GM23338 (cell line): ENCODE data around the gene ACYP2. TPM values are rescaled to one million over a fixed set of nuclear protein-coding genes. Genes with fewer than 3 reads are reported as not detected.

Source experiments
- ATAC-seq: fragments of 200-7000 bp; cut with Tn5 transposase; 3 replicates; pipeline ENCODE4 v1.9.1; 2020
- DNase-seq: peaks from one replicate; pipeline ENCODE4 v3.0.0-alpha.2; 2015; ENCODE audit warnings: low spot score
- H2AFZ ChIP-seq: fragments of 200-600 bp; sonication (generic); 2 replicates; pipeline ENCODE4 v1.8.0; 2016; ENCODE audit warnings: antibody characterized with exemption, mild to moderate bottlenecking, moderate library complexity
- H3F3A ChIP-seq: fragments of 200-600 bp; sonication (generic); replicated peaks from 2 replicates; pipeline ENCODE4 v1.8.0; 2017; ENCODE audit warnings: antibody characterized with exemption, mixed run types, low read depth
- H3K27ac ChIP-seq: fragments of 200-600 bp; sonication (generic); 2 replicates; pipeline ENCODE4 v1.6.1; 2016; ENCODE audit warnings: low read depth
- H3K27me3 ChIP-seq: fragments of 200-600 bp; sonication (generic); 2 replicates; pipeline ENCODE4 v1.8.0; 2016; ENCODE audit warnings: mild to moderate bottlenecking, mixed run types, moderate library complexity; ENCODE audit not compliant: insufficient read depth
- H3K36me3 ChIP-seq: fragments of 200-600 bp; sonication (generic); 2 replicates; pipeline ENCODE4 v1.8.0; 2016; ENCODE audit warnings: mild to moderate bottlenecking; ENCODE audit not compliant: insufficient read depth
- H3K4me1 ChIP-seq: fragments of 200-600 bp; sonication (generic); 2 replicates; pipeline ENCODE4 v1.8.0; 2016; ENCODE audit warnings: mild to moderate bottlenecking, moderate library complexity; ENCODE audit not compliant: insufficient read depth
- H3K4me2 ChIP-seq: fragments of 200-600 bp; sonication (generic); 2 replicates; pipeline ENCODE4 v1.7.1; 2017; ENCODE audit warnings: mixed run types
- H3K4me3 ChIP-seq: fragments of 200-600 bp; sonication (generic); 2 replicates; pipeline ENCODE4 v1.6.1; 2016; ENCODE audit warnings: mixed run types
- H3K79me2 ChIP-seq: fragments of 200-600 bp; sonication (generic); replicated peaks from 2 replicates; pipeline ENCODE4 v1.8.0; 2017; ENCODE audit warnings: mild to moderate bottlenecking; ENCODE audit not compliant: insufficient read depth
- H3K9me2 ChIP-seq: fragments of 200-600 bp; sonication (generic); 2 replicates; pipeline ENCODE4 v1.8.0; 2017; ENCODE audit not compliant: insufficient read depth
- H4K20me1 ChIP-seq: fragments of 200-600 bp; sonication (generic); replicated peaks from 2 replicates; pipeline ENCODE4 v1.8.0; 2017; ENCODE audit warnings: mild to moderate bottlenecking; ENCODE audit not compliant: insufficient read depth
- H3K27ac Mint-ChIP-seq: 2 replicates; pipeline ENCODE4 v1.8.0; 2020; ENCODE audit warnings: inconsistent platforms, mild to moderate bottlenecking, moderate library complexity, mixed read lengths
- H3K27me3 Mint-ChIP-seq: 3 replicates; pipeline ENCODE4 v1.8.0; 2022; ENCODE audit warnings: low read depth, mild to moderate bottlenecking, moderate library complexity, mixed read lengths, inconsistent platforms; ENCODE audit not compliant: insufficient read depth, poor library complexity
- H3K36me3 Mint-ChIP-seq: 3 replicates; pipeline ENCODE4 v1.8.0; 2021; ENCODE audit warnings: low read depth, mild to moderate bottlenecking, inconsistent platforms, moderate library complexity, mixed read lengths
- H3K4me1 Mint-ChIP-seq: 3 replicates; pipeline ENCODE4 v1.8.0; 2020; ENCODE audit warnings: mild to moderate bottlenecking, inconsistent platforms, mixed read lengths
- H3K4me3 Mint-ChIP-seq: 3 replicates; pipeline ENCODE4 v1.8.0; 2021; ENCODE audit warnings: moderate library complexity, mild to moderate bottlenecking, inconsistent platforms, mixed read lengths
- H3K9me3 Mint-ChIP-seq: 3 replicates; pipeline ENCODE4 v1.8.0; 2020; ENCODE audit warnings: moderate library complexity, mild to moderate bottlenecking, inconsistent platforms, mixed read lengths
- CREB1 ChIP-seq: fragments of 250-450 bp; sonication (Bioruptor Pico); IDR thresholded peaks from 2 replicates; pipeline ENCODE4 v1.5.0; 2020; ENCODE audit warnings: low read depth, mild to moderate bottlenecking, moderate library complexity
- CTCF ChIP-seq, 2 experiments: fragments of 200-600 bp in 1 of 2; sonication (generic) in 1 of 2; conservative IDR thresholded peaks; 2 replicates each; pipeline versions ENCODE4 v1.5.1 to v1.6.1; 2016 to 2017; ENCODE audit warnings: antibody characterized with exemption in 2 of 2, low read depth in 2 of 2, mild to moderate bottlenecking in 2 of 2, moderate library complexity in 1 of 2
- EZH2 ChIP-seq: fragments of 200-600 bp; sonication (generic); IDR thresholded peaks from one replicate; pipeline ENCODE4 v1.8.0; 2017; ENCODE audit warnings: antibody characterized with exemption, mild to moderate bottlenecking, low read depth; ENCODE audit not compliant: unreplicated experiment
- EZH2phosphoT487 ChIP-seq: fragments of 200-600 bp; sonication (generic); IDR thresholded peaks from one replicate; pipeline ENCODE4 v1.8.1; 2018; ENCODE audit warnings: antibody characterized with exemption; ENCODE audit not compliant: unreplicated experiment
- JUNB ChIP-seq: IDR thresholded peaks from one replicate; pipeline ENCODE4 v1.6.1; 2016; ENCODE audit warnings: antibody characterized with exemption; ENCODE audit not compliant: unreplicated experiment
- NANOG ChIP-seq: IDR thresholded peaks from 2 replicates; pipeline ENCODE4 v1.6.1; 2016; ENCODE audit warnings: antibody characterized with exemption, borderline replicate concordance
- POLR2AphosphoS5 ChIP-seq: IDR thresholded peaks from 2 replicates; pipeline ENCODE4 v1.6.1; 2016; ENCODE audit warnings: antibody characterized with exemption, low read depth
- STAT1 ChIP-seq: IDR thresholded peaks from one replicate; pipeline ENCODE4 v1.6.1; 2016; ENCODE audit warnings: antibody characterized with exemption; ENCODE audit not compliant: unreplicated experiment
- ZNF114 ChIP-seq: fragments of 250-450 bp; sonication (Bioruptor Pico); IDR thresholded peaks from 2 replicates; pipeline ENCODE4 v1.5.0; 2020; ENCODE audit warnings: mild to moderate bottlenecking, moderate library complexity
- ZNF331 ChIP-seq: fragments of 250-450 bp; sonication (Bioruptor Pico); IDR thresholded peaks from 2 replicates; pipeline ENCODE4 v1.5.0; 2020; ENCODE audit warnings: low read depth, mild to moderate bottlenecking, moderate library complexity
- polyA plus RNA-seq: library from polyadenylated mRNA; unstranded; fragments of >200 nt; fragmentation: Nextera tagmentation; extraction: Ambion mirVana; gene quantifications from 2 replicates; pipeline ENCODE4 v1.2.1, GENCODE V29; 2016
- total RNA-seq: library from RNA; depleted of rRNA; stranded (reverse); fragments of >200 nt; shearing (Covaris generic); gene quantifications from 2 replicates; pipeline ENCODE4 v1.2.3, GENCODE V29; 2014
- TF ChIP-seq, protein P1 (sequence below): IDR thresholded peaks from 2 replicates; pipeline ENCODE4 v1.6.1; 2016; ENCODE audit warnings: antibody characterized with exemption
- TF ChIP-seq, protein P2 (sequence below): IDR thresholded peaks from one replicate; pipeline ENCODE4 v1.6.1; 2018; ENCODE audit warnings: antibody characterized with exemption; ENCODE audit not compliant: unreplicated experiment

Gene ACYP2
- total and polyA plus RNA-seq, 2 experiments from 2014 or later, result 2.3 to 15.5 TPM

- TF ChIP-seq STAT1, result no peak
- TF ChIP-seq POLR2AphosphoS5, result no peak
- TF ChIP-seq, protein P1, sequence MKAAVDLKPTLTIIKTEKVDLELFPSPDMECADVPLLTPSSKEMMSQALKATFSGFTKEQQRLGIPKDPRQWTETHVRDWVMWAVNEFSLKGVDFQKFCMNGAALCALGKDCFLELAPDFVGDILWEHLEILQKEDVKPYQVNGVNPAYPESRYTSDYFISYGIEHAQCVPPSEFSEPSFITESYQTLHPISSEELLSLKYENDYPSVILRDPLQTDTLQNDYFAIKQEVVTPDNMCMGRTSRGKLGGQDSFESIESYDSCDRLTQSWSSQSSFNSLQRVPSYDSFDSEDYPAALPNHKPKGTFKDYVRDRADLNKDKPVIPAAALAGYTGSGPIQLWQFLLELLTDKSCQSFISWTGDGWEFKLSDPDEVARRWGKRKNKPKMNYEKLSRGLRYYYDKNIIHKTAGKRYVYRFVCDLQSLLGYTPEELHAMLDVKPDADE, result no peak
- no peak for TF ChIP-seq NANOG
- TF ChIP-seq CTCF (conservative IDR thresholded peaks at IDR 0.05; ENCODE audit: low read depth in 2 of 2), result no peak
- TF ChIP-seq CREB1 (CRISPR knock-in tag), result no peak
- TF ChIP-seq, protein P2, sequence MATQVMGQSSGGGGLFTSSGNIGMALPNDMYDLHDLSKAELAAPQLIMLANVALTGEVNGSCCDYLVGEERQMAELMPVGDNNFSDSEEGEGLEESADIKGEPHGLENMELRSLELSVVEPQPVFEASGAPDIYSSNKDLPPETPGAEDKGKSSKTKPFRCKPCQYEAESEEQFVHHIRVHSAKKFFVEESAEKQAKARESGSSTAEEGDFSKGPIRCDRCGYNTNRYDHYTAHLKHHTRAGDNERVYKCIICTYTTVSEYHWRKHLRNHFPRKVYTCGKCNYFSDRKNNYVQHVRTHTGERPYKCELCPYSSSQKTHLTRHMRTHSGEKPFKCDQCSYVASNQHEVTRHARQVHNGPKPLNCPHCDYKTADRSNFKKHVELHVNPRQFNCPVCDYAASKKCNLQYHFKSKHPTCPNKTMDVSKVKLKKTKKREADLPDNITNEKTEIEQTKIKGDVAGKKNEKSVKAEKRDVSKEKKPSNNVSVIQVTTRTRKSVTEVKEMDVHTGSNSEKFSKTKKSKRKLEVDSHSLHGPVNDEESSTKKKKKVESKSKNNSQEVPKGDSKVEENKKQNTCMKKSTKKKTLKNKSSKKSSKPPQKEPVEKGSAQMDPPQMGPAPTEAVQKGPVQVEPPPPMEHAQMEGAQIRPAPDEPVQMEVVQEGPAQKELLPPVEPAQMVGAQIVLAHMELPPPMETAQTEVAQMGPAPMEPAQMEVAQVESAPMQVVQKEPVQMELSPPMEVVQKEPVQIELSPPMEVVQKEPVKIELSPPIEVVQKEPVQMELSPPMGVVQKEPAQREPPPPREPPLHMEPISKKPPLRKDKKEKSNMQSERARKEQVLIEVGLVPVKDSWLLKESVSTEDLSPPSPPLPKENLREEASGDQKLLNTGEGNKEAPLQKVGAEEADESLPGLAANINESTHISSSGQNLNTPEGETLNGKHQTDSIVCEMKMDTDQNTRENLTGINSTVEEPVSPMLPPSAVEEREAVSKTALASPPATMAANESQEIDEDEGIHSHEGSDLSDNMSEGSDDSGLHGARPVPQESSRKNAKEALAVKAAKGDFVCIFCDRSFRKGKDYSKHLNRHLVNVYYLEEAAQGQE, result no peak
These were observed 38.1 kb upstream of the ACYP2 start (continued) for GRCh38 chr2:54077088-54077900.

GRCh38 chr2:54079331-54079730 lies 36.1 kb upstream of the ACYP2 start:
- Histone ChIP-seq H3K79me2 (no peaks in the 10 kb centered on the region), H3K4me3 (no peak overlapping the region), H3K4me1 (no peaks in the 10 kb centered on the region), H3F3A (no peaks in the 10 kb centered on the region), H4K20me1 (no peaks in the 10 kb centered on the region), H2AFZ (no peak overlapping the region), H3K9me2 (peaks cover 3% of the 10 kb centered on the region; the same call in 1 of the 2 replicates), H3K4me2 (no peak overlapping the region), H3K27ac (no peak overlapping the region), H3K36me3 (no peaks in the 10 kb centered on the region), H3K27me3 (no peaks in the 10 kb centered on the region)
- H3K27ac Mint-ChIP-seq, result no peak overlapping the region
- ATAC-seq (no peak), DNase-seq (no peak)
- no peaks in the 10 kb centered on the region for H3K9me3 Mint-ChIP-seq
- no peaks in the 10 kb centered on the region for H3K36me3 Mint-ChIP-seq
- H3K27me3 Mint-ChIP-seq, result no peaks in the 10 kb centered on the region
- H3K4me3 Mint-ChIP-seq, result no peak overlapping the region
- no peaks in the 10 kb centered on the region for H3K4me1 Mint-ChIP-seq
- TF ChIP-seq CREB1 (CRISPR knock-in tag) (no peak), CTCF (conservative IDR thresholded peaks at IDR 0.05; ENCODE audit: low read depth in 2 of 2) (no peak), STAT1 (no peak), ZNF331 (CRISPR knock-in tag) (no peak), EZH2 (no peak), JUNB (no peak), ZNF114 (CRISPR knock-in tag) (no peak), EZH2phosphoT487 (no peak)
- TF ChIP-seq, protein P2, result no peak
- TF ChIP-seq, protein P1, result no peak
